ENCODE data around the gene COL4A2.

GRCh38 chr13:110331362-110331761 is 24.3 kb downstream of the COL4A2 start:
- no peak for TF ChIP-seq POLR2A (IDR thresholded peaks at IDR 0.05; ENCODE audit: low read depth, low read length)
- no peak for TF ChIP-seq POLR2AphosphoS5 (IDR thresholded peaks at IDR 0.05; ENCODE audit: low read depth, low read length)
